Tibial artery (tissue), 4 donors: ENCODE results near the gene PNCK.

Experiments
- DNase-seq, 2 donors: peaks; one replicate each; pipeline ENCODE4 v3.0.0-alpha.2; 2019
- H3K27ac ChIP-seq, 2 donors: fragments of 200-600 bp; sonication (generic) in 1 of 2; 1 replicate in 1 of 2; 2 replicates in 1 of 2; pipeline ENCODE4 v1.5.1; 2018 to 2019; ENCODE audit warnings: mild to moderate bottlenecking in 1 of 2
- H3K27me3 ChIP-seq, 2 donors: fragments of 200-600 bp; sonication (generic) in 1 of 2; one replicate each; pipeline versions ENCODE4 v1.5.1 to v1.6.0; 2016 to 2019
- H3K36me3 ChIP-seq, 3 donors: fragments of 200-600 bp; sonication (generic) in 2 of 3; one replicate each; pipeline ENCODE4 v1.5.1; 2016 to 2019; ENCODE audit warnings: mild to moderate bottlenecking in 2 of 3
- H3K4me1 ChIP-seq, 4 donors: fragments of 200-600 bp; sonication (generic) in 2 of 4; 1 replicate in 3 of 4; 2 replicates in 1 of 4; pipeline ENCODE4 v1.5.1; 2016 to 2019
- H3K4me3 ChIP-seq, 2 donors: fragments of 200-600 bp; sonication (generic) in 1 of 2; 1 replicate in 1 of 2; 2 replicates in 1 of 2; pipeline ENCODE4 v1.5.1; 2018 to 2019; ENCODE audit warnings: mild to moderate bottlenecking in 2 of 2
- H3K9me3 ChIP-seq, 3 donors: fragments of 200-600 bp; sonication (generic) in 1 of 3; one replicate each; pipeline ENCODE4 v1.5.1; 2016 to 2019
- intact Hi-C: fragments of 100-400 bp; cut with DNase I; formaldehyde crosslinking; loops from one replicate; pipeline ENCODE4 v1.15.0; 2023; ENCODE audit warnings: low total_unique reads
- TF ChIP-seq, protein P1 (sequence below), 2 experiments: fragments of 200-600 bp in 1 of 2; fragments of 450-650 bp in 1 of 2; IDR thresholded peaks; one replicate each; pipeline ENCODE4 v1.5.1; 2017 to 2019; ENCODE audit warnings: antibody characterized with exemption in 2 of 2, mild to moderate bottlenecking in 1 of 2, moderate library complexity in 1 of 2

The PNCK gene

DNA sequence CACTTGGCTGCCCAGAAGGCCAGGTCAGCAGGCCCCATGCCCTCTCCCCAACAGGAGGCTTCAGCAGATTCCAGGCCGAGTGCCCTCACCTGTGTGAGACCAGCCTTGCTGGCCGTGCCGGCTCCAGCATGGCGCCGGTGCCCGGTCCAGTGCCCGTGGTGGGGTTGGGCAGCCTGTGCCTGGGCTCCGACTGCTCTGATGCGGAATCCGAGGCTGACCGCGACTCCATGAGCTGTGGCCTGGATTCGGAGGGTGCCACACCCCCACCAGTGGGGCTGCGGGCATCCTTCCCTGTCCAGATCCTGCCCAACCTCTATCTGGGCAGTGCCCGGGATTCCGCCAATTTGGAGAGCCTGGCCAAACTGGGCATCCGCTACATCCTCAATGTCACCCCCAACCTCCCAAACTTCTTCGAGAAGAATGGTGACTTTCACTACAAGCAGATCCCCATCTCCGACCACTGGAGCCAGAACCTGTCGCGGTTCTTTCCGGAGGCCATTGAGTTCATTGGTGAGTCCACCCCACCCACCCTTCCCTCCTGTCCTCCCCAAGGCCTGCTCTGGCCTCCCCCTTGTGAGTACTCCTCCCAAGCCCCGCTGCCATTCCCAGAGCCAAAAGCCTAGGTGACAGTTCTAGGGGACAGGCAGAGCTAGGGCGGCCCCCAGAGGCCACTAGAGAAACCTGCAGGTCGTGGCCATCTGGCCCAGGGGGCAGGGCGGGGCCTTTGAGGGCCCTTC lies 24.3 kb downstream of the PNCK start:
- Histone ChIP-seq H3K4me1 (peaks cover 0 to 19% (median 6%) of the 10 kb centered on the region in 4 donors), H3K27me3 (peaks cover 0 to 60% of the 10 kb centered on the region in 2 donors), H3K36me3 (no peaks in the 10 kb centered on the region), H3K4me3 (no peak overlapping the region), H3K9me3 (peaks cover 0 to 9% (median 5%) of the 10 kb centered on the region in 3 donors), H3K27ac (no peak overlapping the region)
- TF ChIP-seq, protein P1, sequence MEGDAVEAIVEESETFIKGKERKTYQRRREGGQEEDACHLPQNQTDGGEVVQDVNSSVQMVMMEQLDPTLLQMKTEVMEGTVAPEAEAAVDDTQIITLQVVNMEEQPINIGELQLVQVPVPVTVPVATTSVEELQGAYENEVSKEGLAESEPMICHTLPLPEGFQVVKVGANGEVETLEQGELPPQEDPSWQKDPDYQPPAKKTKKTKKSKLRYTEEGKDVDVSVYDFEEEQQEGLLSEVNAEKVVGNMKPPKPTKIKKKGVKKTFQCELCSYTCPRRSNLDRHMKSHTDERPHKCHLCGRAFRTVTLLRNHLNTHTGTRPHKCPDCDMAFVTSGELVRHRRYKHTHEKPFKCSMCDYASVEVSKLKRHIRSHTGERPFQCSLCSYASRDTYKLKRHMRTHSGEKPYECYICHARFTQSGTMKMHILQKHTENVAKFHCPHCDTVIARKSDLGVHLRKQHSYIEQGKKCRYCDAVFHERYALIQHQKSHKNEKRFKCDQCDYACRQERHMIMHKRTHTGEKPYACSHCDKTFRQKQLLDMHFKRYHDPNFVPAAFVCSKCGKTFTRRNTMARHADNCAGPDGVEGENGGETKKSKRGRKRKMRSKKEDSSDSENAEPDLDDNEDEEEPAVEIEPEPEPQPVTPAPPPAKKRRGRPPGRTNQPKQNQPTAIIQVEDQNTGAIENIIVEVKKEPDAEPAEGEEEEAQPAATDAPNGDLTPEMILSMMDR (IDR thresholded peaks at IDR 0.05): no peak
- DNase-seq: peak in 1 of 2 donors; percentile 27
- intact Hi-C loops: no loop called here

DNA sequence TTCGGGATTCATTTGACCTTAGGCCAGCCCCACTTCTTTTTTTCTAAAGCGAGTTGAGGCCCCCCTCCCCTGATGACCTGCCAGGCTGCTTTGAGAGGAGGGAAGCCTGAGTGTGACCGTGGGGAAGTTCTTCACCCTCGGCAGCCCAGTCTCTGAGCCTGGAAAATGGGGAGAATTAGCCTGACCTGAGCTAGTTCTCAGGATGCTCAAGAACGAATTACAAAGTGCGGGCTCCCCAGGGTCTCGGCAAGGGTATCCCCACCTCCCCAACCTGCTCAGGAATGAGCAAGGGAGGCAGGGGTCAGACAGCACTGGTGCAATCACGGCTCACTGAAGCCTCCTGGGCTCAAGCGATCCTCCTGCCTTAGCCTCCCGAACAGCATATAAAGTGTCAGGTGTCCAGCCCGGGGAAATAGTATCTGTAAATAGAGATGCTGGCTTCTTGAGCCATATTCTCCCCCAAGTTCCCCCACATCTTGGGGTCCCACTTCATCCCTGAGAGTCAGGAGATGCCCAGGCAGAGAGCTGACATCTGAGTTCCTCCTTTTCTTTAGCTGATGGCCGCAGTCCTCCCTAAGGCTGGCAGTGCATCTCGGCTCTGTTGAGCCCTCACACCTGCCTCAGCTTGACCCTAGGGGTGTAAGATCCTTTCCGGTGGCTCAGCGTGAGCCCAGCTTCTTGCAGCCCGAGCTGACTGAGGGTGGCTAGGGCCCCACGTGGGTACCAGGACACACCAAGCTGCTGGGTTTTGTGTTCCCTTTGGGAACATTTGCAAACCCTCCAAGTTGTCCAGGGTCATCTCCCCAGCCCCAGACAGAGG lies 25.0 kb downstream of the PNCK start:
- intact Hi-C loops: no loop called here
- TF ChIP-seq, protein P1 (IDR thresholded peaks at IDR 0.05): no peak
- Histone ChIP-seq H3K27me3 (peaks cover 0 to 60% of the 10 kb centered on the region in 2 donors), H3K4me3 (no peak overlapping the region), H3K4me1 (peaks cover 0 to 24% (median 10%) of the 10 kb centered on the region in 4 donors), H3K27ac (no peak overlapping the region), H3K36me3 (no peaks in the 10 kb centered on the region), H3K9me3 (peaks cover 0 to under 1% (median 0%) of the 10 kb centered on the region in 3 donors)
- DNase-seq: peak in 1 of 2 donors; percentile 23

DNA sequence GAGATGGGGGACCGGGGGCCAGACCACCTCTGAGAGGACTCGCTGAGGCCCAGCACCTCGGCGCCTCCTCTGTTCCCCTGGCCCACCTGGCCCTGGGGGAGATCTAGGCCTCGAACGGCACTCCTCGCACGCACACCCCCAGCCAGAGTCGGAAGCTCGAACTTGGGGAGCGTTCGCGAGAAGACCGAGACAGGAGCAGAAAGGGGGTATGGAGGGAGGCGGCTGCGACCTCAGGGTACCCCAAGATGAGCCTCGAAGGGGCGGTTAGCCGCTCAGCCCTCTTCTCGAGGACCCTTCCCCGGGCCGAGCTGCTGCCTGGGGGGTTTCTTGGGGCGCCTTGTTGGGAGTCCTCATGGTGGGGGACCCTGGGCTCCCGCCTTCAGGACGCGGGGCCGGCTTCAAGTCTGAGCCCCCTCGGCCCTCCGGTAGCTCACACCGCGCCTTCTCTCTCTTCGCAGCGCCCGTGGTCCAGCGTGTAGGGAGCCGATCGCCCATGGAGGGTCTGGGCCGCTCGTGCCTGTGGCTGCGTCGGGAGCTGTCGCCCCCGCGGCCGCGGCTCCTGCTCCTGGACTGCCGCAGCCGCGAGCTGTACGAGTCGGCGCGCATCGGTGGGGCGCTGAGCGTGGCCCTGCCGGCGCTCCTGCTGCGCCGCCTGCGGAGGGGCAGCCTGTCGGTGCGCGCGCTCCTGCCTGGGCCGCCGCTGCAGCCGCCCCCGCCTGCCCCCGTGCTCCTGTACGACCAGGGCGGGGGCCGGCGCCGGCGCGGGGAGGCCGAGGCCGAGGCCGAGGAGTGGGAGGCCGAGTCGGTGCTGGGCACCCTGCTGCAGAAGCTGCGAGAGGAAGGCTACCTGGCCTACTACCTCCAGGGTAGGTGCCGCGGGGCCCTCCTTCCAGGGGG lies 25.9 kb downstream of the PNCK start:
- DNase-seq: peak in 1 of 2 donors; percentile 48
- H3K9me3 ChIP-seq: no peaks in the 10 kb centered on the region
- peak overlapping the region in 1 of 2 donors; percentile 34 for H3K4me3 ChIP-seq
- no peaks in the 10 kb centered on the region for H3K36me3 ChIP-seq
- H3K4me1 ChIP-seq: peaks cover 0 to 28% (median 17%) of the 10 kb centered on the region in 4 donors
- peaks cover 0 to 69% of the 10 kb centered on the region in 2 donors for H3K27me3 ChIP-seq
- no peak overlapping the region for H3K27ac ChIP-seq
- intact Hi-C loops: no loop called here
- TF ChIP-seq, protein P1 (IDR thresholded peaks at IDR 0.05): no peak

GRCh38 chrX:153646620-153647373 lies 26.8 kb downstream of the PNCK start, which contains the start of gene DUSP9:
TSS of gene DUSP9 (plus strand) at chrX:153647203. CDS start at chrX:153647954, 751 bp downstream.
- Histone ChIP-seq H3K36me3 (no peaks in the 10 kb centered on the region), H3K27ac (no peak within 1 kb of the TSS), H3K9me3 (no peaks in the 10 kb centered on the region), H3K4me1 (peaks cover 0 to 35% (median 23%) of the 10 kb centered on the region in 4 donors), H3K27me3 (peaks cover 0 to 78% of the 10 kb centered on the region in 2 donors), H3K4me3 (peak within 1 kb of the TSS in 1 of 2 donors; percentile 34)
- peak in 1 of 2 donors; percentile 28 for DNase-seq
- TF ChIP-seq, protein P1 (IDR thresholded peaks at IDR 0.05): no peak
- intact Hi-C loops: no loop called here
